Measurements from ENCODE around the gene CEACAM19.
"Not testable (repeated sequence)": the region's sequence is repeated elsewhere in the genome, so short reads cannot be mapped to it uniquely, and the experiment has no call there.

Gene CEACAM19, protein sequence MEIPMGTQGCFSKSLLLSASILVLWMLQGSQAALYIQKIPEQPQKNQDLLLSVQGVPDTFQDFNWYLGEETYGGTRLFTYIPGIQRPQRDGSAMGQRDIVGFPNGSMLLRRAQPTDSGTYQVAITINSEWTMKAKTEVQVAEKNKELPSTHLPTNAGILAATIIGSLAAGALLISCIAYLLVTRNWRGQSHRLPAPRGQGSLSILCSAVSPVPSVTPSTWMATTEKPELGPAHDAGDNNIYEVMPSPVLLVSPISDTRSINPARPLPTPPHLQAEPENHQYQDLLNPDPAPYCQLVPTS

DNA sequence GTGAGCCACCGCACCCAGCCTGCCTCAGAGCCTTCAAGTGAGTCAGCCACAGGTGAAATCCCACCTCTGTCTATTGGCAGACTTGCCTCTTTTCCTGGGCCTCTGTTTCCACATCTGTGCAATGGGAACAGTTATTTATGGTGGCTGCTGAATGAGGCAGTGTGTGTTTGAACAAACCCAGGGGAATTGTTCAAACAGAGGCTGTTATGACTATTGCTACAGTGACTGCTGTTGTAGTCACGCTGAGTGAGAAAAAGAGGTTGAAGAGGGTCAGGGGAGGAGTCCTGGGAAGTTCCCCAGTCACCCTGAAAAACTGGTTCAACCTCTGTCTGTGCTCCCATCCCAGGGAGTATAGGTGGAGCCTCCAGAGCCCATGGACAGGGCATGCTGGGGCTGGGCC lies at the start of gene CEACAM19:
Gene CEACAM19 (plus strand): TSS at position 83 of the 400 bp plus-strand sequence. CDS start 450 bp downstream, outside the sequence.
- DNase-seq, result no peak

DNA sequence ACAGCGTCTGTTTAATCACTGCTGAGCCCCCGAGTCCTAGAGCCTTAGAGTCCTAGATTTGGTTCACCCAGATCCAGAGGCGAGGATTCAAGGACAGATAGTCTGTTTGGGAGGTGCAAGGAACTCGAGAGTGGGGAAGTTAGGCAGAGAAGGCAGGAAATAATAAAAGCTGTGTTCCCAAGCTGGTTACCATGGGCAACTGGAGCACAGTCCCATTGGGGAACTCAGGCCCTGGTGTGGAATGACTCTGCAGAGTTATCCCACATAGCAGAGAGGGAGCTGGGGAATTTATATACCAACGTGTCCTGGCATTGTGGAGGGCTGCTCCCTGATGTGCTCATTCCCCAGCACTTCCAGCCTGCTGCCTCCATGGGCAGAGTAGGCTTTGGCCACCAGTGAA lies 48.2 kb upstream of the CEACAM19 start:
- no peak for DNase-seq

DNA sequence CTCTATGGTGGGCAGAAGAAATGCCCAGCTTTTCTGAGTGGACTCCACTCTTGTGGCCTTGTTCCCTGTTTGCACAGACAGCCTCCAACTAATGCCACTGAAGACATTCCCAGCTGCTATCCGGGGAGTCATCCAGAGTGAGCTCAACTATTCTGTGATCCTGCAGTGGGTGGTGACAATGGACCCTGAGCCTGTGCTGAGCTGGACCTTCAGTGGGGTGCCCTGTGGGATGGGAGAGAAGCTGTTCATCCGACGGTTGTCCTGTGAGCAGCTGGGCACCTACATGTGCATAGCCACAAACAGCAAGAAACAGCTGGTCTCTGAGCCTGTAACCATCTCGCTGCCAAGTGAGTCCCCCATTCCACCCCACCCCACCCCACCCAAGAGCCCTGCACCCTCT lies 47.7 kb upstream of the CEACAM19 start:
- DNase-seq, result no peak

DNA sequence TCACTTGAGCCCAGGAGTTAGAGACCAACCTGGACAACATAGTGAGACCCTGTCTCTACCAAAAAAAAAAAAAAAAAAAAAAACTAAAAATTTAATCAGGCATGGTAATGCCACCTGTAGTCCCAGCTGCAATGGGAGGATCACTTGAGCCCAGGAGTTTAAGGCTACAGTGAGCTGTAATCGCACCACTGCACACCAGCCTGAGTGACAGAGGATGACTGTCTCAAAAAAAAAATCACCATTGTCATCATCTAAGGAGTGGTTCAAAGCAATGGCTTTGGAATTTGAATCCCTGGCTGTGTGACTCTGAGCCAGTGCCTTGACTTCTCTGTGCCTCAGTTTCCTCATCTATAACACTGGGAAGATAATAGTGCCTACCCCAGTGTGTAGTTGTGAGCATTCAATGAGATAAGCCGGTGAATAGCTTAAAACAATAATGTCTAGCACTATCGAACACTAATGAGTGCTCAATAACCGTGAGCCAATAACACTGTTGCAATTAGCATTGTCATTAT lies 46.4 kb upstream of the CEACAM19 start:
- DNase-seq, result no peak

DNA sequence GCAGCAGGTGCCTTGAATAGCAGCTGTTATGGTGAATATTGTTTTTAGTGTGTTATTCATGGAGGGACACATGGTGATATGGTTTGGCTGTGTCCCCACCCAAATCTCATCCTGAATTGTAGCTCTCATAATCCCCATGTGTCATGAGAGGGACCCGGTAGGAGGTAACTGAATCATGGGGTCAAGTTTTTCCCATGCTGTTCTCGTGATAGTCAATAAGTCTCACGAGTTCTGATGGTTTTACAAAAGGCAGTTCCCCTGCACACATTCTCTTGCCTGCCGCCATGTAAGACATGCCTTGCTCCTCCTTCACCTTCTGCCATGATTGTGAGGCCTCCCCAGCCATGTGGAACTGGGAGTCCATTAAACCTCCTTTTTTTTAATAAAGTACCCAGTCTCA lies 45.6 kb upstream of the CEACAM19 start:
- DNase-seq, result not testable (repeated sequence)

DNA sequence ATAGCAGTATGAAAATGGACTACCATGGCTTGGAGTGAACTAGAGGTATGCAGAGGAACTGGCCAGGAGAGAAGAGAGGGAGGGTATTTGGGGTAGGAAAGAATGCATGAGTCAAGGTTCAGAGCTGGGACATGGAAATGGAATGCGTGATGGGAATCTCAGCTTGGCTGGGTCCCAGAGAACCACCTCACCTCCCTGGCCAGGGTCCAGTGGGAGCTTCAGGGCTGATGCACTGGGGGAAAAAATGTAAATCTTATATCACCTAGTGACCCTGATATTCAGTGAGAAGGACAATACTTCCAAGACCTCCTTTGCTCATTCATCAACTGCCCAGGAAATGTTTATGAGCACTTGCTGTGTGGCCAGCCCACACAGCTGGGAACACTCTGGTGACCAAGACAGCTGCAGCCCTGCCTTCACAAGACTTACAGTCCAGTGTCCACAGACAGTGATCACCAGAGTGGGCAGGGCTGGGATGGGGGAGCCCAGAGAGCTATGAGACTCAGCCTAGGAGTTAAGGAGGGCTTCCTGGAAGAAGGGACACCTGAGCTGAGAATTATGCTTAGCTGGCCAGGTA lies 45.1 kb upstream of the CEACAM19 start:
- no peak for DNase-seq

DNA sequence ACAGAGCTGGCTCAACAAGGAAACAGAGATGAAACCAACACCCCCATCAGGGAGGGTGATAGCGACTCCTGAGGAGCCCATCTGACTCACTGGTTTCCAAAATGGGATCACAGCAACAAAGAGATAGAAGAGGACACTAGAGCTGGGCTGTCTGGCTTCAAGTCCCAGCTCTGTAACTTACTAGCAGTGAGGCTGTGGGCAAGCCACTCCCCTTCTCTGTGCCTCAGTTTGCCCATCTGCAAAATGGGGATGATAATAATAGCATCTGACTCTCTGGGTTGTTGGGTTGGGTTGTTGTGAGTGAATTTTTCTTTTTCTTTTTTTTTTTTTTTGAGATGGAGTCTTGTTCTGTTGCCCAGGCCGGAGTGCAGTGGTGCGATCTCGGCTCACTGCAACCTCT lies 43.7 kb upstream of the CEACAM19 start:
- no peak for DNase-seq

DNA sequence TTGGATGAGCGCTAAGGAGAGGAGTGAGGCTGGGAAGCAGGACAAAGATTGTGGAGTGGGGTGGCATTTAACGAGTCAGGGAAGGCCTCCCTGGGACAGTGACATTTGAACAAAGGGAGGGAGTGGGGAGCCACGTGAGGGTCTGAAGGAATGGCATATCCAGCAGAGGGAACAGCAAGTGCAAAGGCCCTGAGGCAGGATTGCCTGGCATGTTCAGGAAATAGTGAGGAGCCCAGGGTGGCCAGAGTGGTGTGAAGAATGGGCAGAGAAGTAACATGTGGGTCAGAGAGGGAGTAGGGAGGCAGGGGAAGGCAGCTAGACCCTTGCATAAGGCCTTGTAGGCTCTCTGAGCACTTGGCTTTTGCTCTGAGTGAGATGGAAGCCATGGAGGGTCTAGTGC lies 42.5 kb upstream of the CEACAM19 start:
- no peak for DNase-seq

DNA sequence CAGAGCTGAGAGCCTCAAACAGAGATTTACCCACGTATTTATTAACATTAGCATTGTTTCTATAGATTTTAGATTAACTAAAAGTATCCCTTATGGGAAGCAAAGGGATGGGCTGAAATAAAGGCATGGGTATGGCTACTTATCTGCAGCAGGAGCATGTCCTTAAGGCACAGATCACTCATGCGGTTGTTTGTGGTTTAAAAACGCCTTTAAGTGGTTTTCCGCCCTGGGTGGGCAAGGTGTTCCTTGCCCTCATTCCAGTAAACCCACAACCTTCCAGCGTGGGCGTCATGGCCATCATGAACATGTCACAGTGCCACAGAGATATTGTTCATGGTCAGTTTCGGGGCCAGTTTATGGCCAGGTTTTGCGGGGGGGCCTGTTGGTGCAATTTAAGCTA lies 39.7 kb upstream of the CEACAM19 start:
- DNase-seq, result not testable (repeated sequence)

DNA sequence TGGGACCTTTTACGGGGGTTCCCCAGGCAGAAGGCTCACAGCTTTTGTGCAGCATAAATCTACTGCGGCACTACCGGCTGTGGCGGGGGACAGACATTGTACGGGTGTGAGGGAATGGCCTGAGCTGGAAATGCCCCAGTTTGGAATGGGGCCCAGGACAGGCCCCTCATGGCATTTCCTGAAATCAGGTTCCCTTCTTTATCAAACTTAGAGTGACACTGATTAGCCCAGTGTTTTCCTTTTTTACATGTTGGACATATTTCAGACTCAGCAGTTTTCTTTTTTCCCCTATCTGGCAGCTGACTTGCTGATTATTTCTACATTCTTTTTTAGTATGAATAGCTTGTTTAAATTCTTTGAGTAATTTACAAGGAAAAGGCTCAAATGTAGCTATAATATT lies 37.2 kb upstream of the CEACAM19 start:
- DNase-seq, result not testable (repeated sequence)

DNA sequence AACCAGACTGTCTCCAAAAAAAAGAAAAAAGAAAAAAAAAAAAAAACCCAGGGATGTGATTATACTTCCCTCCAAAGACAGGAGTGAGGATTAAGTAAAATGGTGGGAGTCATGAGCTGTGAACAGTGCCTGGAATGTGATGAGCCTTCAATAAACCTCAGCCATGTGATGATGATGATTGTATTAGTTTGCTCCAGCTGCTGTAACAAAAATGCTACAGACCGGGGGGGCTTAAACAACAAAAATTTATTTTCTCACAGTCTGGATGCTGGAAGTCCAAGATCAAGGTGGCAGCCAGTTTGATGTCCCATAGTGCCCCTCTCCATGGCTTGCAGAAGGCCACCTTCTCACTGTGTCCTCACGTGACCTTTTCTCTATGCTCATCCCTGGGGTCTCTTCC lies 36.5 kb upstream of the CEACAM19 start:
- DNase-seq, result no peak

DNA sequence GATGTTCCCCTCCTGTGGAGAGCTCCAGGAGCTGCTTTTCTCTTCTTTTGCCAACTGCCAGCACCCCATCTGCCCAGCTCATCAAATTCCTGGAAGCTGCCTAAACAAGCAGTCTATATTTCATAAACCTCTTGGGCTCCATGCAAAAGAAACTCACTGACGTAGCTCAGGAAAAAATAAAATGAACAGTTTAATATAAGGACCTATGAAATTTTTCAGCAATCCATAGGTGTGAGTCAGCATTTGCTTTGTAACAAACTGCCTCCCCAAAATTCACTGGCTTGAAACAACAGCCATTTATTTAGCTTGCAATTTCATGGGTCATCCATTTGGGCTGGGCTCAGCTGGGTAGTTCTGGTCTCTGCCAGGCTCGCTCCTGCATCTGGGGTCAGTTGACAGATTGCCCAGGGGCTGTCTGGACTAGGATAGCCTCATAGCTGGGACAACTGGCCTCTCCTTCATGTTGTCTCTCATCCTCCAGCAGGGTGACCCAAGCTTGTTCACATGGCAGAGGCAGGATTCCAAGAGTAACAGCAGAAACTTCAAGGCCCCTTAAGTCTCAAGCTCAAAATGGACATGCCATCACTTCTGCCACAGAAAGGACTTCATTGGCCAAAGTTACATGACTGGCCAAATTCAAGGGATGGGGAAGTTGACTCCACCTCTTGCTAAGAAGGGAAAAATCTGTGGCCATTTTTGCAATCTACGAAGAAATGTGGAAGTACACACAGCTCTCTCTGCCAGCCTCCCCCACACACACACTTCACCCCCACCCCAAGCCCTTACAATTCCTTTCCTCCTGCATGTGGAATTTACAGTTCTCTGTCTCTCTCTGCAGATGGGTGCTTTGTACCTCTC lies 35.5 kb upstream of the CEACAM19 start:
- DNase-seq, result no peak

DNA sequence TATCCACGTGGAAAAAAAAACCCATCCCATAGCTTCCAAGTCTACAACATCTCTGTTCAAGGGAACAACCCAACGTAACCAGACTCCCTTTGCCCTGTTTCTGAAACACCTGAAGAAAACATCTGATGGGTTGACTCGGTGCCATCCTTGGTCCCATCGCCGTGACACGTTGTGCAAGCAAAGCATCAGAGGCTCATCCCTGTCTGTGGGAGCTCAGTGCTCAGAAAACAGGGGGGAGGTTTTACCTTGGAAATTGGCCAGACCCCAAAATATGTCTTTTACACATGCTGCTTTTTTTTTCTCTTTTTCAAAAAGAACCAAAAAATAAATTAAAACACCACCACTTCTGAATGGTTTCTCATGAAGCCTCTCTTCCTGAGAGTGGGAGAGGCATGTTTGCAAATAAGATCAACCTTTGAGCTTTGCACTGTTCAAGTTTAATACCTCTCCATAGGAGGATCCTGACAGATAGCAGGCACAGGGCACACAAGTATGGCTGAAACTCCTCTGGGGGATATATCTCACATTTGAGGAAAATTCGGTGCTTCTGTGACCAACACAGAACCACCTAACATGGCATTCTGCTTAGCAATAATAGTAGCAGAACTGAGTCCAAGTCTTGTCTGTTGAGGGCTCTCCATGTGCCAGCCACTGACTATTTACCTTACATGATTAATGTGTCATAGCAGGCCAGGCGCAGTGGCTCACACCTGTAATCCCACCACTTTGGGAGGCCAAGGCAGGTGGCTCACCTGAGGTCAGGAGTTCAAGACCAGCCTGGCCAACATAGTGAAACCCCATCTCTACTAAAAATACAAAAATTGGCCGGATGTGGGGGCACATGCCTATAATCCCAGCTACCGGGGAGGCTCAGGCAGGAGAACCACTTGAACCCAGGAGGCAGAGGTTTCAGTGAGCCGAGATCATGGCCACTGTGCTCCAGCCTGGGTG lies 34.6 kb upstream of the CEACAM19 start:
- DNase-seq, result no peak

DNA sequence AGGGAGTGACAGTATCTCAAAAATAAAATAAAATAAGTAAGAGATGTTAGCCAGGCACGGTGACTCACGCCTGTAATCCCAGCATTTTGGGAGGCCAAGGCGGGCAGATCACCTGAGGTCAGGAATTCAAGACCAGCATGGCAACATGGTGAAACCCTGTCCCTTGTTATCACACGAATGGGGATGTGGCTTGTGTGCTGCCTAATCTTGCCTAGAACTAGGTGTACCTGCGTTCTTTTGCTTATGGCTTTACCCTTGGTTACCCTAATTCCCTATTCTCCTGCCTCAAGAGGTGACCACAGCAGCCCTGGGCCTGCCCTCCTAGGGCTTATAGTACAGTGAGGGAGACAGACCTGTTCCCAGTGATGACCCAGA lies 33.9 kb upstream of the CEACAM19 start:
- no peak for DNase-seq

DNA sequence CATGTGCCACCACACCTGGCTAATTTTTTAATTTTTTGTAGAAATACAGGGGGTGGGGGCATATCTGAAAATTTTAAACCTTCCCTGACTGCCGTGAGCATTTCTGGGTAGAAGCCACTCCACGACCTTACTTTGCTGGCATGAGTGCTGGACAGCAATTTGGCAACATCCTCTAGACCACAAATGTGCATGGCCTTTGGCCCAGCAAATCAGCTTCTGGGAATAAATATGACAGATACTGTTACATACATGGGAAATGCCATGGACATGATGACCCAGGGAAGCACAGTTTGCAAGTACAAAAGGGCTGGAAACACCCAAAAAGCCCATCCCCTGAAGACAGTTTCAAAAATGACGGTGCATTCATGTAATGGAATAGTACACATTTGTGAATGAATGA lies 30.8 kb upstream of the CEACAM19 start:
- no peak for DNase-seq

DNA sequence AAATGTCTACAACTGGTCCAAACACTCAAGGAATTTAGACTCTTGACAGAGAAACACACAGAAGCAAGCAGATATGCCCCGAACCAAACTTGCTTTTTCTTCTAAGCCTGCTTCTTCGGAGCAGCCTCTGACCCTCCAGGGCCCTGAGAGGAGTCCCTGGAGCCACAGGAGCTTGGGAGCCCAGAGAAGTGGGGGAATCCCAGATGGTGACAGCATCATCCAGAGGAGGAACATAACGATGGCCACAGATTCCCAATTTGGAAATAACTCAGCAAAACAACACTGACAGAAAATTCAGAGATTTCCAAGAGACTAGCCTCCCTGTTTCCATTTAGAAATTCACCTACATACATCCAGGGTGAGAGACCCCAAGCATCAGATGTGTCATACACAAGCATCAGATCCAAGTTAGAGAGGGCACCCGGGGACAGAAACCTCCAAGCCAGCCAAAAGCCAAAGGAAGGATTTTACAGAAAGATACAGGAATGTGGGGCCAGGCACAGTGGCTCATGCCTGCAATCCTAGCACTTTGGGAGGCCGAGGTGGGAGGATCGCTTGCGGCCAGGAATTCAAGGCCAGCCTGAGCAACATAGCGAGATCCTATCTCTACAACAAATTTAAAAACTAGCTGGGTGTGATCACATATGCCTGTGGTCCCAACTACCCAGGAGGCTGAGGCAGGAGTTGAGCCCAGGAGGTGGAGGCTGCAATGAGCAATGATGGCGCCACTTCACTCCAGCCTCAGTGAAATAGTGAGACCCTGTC lies 29.6 kb upstream of the CEACAM19 start:
- no peak for DNase-seq

DNA sequence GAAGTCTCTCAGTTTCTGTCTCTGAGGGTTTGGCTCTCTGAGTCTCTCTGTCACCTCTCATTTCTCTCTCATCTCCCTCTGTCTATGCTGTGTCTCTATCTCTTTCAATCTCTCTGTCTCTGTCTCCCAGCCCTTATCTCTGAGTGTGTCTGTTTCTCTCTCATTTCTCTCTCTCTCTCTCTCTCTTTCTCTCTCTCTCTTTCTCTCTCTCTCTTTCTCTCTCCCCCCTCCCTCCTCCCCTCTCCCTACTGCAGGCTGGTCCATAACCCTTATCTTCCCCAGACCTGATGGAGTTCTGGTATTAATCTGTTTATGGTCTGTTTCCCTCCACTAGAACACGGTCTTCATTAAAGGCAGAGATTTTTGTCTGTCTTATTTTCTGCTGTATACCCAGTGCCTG lies 28.9 kb upstream of the CEACAM19 start:
- no peak for DNase-seq

DNA sequence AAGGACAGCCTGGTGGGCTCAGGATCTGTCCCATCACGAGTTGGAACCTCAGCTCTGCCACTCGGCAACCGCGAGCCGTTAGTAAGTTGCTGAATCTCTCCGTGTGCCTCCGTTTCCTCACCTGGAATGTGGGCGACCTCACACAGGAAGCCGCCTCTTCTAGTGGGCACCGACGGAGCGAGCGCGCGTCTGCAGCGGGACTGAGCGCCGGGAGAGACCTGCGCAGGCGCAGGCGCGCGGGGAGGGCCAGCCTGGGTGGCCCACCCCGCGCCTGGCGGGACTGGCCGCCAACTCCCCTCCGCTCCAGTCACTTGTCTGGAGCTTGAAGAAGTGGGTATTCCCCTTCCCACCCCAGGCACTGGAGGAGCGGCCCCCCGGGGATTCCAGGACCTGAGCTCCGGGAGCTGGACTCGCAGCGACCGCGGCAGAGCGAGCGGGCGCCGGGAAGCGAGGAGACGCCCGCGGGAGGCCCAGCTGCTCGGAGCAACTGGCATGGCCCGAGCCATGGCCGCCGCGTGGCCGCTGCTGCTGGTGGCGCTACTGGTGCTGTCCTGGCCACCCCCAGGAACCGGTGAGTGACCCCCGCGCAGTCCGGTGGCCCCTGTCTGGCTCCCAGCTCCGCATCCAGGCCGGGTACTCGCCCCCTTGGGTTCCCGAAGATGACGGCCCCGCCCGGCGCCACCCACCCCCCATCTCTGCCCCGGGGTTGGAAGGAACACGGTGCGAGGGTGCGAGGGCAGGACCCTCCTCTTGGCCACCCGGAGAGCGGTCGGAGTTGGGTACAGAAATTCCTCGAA lies 27.5 kb upstream of the CEACAM19 start, which contains the start of gene PVR:
Gene PVR (plus strand): TSS at position 306 of the 797 bp plus-strand sequence. CDS start 187 bp downstream, at position 493.
- DNase-seq, result peak; percentile 21

DNA sequence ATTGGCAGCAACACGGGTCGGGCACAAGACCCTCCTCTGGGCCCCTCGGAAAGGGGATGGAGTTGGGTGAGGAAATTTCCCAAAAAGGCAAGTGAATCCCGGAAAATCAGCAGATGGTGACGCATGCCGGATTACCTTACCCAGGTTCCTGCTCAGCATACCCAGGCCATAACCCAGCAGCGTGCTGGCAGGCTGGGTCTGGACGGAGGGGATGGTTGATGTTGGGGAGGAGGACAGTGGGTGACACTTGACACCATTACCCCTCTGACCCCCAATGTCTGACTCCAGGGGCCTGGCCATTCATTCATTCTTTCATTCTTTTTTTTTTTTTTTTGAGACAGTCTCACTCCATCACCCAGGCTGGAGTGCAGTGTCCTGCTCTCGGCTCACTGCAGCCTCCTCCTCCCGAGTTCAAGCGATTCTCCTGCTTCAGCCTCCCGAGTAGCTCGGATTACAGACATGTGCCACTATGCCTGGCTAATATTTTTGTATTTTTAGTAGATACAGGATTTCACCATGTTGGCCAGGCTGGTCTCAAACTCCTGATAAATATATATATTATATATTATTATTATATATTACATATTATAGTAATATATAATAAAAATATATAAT lies 26.8 kb upstream of the CEACAM19 start:
- no peak for DNase-seq

DNA sequence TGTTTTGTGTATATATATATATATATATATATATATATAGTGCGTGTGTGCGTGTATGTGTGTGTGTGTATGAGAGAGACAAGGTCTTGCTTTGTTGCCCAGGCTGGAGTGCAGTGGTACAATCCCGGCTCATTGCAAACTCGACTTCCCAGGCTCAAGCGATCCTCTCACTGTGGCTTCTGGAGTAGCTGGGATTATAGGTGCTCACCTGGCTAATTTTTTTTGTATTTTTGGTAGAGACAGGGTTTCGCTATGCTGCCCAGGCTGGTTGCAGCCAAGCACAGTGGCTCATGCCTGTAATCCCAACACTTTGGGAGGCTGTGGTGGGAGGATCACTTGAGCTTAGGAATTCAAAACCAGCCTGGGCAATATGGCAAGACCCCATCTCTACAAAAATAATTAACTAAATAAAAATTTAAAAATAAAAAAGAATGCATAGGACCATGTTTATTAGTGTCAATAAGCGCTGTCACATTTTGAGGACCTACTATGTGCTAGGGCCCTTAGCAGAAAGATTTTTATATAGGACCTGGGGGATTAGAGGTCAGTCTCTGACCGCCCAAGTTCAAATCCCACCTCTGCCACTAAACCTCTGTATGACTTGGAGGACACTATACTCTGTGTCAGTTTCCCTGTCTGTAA lies 25.8 kb upstream of the CEACAM19 start:
- DNase-seq, result no peak
